Cardiac muscle cell (in vitro differentiated cells and primary cell): ENCODE data around the gene TMEM44. TPM values are rescaled to one million over a fixed set of nuclear protein-coding genes. Genes with fewer than 3 reads are reported as not detected.

Experiments used
- DNase-seq, 2 donors: peaks; one replicate each; pipeline versions ENCODE4 v3.0.0 to v3.0.0-alpha.2; 2010 to 2017; ENCODE audit warnings: low read depth in 1 of 2, low spot score in 1 of 2
- H3K27ac ChIP-seq: fragments of 200-600 bp; sonication (generic); 2 replicates; pipeline ENCODE4 v1.5.1; 2016
- H3K27me3 ChIP-seq: fragments of 200-600 bp; sonication (generic); 2 replicates; pipeline ENCODE4 v1.6.0; 2016; ENCODE audit warnings: control low read depth
- H3K36me3 ChIP-seq: fragments of 200-600 bp; sonication (generic); 2 replicates; pipeline ENCODE4 v1.5.1; 2016; ENCODE audit warnings: control low read depth
- H3K4me1 ChIP-seq: fragments of 200-600 bp; sonication (generic); 2 replicates; pipeline ENCODE4 v1.8.1; 2017; ENCODE audit warnings: low read depth, mild to moderate bottlenecking, mixed run types
- H3K4me3 ChIP-seq: fragments of 200-600 bp; sonication (generic); 2 replicates; pipeline ENCODE4 v1.5.1; 2016; ENCODE audit warnings: mild to moderate bottlenecking
- H3K9me3 ChIP-seq: fragments of 200-600 bp; sonication (generic); 2 replicates; pipeline ENCODE4 v1.5.1; 2017; ENCODE audit warnings: low read depth, mild to moderate bottlenecking, control low read depth
- polyA plus RNA-seq: library from polyadenylated mRNA; unstranded; fragments of >200 nt; fragmentation: Nextera tagmentation; extraction: Ambion mirVana; gene quantifications from 2 replicates; pipeline ENCODE4 v1.2.1, GENCODE V29; 2016
- total RNA-seq: library from RNA; depleted of rRNA; stranded (reverse); fragments of >200 nt; gene quantifications from 2 replicates; pipeline ENCODE4 v1.2.3, GENCODE V29; 2016
- TF ChIP-seq, protein P1 (sequence below): IDR thresholded peaks from 2 replicates; pipeline ENCODE4 v1.5.1; 2012; ENCODE audit warnings: low read depth, mild to moderate bottlenecking, low read length

The TMEM44 gene
- total and polyA plus RNA-seq, 2 experiments from 2014 or later, result 16.2 to 19.2 TPM

DNA sequence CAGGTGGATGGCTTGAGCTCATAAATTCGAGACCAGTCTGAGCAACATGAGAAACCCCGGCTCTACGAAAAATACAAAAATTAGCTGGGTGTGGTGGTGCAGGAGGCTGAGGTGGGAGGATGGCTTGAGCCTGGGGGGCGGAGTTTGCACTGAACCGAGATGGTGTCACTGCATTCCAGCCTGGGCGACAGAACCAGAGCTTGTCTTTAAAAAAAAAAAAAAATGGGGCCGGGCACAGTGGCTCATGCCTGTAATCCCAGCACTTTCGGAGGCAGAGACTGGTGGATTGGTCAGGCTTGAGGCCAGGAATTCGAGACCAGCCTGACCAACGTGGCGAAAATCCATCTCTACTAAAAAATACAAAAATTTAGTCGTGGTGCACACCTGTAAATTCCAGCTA, 64.0 kb downstream of the TMEM44 start:
- Histone ChIP-seq H3K36me3 (no peaks in the 10 kb centered on the region), H3K9me3 (no peaks in the 10 kb centered on the region), H3K27ac (no peak overlapping the region), H3K4me3 (no peak overlapping the region), H3K27me3 (no peaks in the 10 kb centered on the region), H3K4me1 (peaks cover 25% of the 10 kb centered on the region)
- no peak for DNase-seq
- TF ChIP-seq, protein P1, sequence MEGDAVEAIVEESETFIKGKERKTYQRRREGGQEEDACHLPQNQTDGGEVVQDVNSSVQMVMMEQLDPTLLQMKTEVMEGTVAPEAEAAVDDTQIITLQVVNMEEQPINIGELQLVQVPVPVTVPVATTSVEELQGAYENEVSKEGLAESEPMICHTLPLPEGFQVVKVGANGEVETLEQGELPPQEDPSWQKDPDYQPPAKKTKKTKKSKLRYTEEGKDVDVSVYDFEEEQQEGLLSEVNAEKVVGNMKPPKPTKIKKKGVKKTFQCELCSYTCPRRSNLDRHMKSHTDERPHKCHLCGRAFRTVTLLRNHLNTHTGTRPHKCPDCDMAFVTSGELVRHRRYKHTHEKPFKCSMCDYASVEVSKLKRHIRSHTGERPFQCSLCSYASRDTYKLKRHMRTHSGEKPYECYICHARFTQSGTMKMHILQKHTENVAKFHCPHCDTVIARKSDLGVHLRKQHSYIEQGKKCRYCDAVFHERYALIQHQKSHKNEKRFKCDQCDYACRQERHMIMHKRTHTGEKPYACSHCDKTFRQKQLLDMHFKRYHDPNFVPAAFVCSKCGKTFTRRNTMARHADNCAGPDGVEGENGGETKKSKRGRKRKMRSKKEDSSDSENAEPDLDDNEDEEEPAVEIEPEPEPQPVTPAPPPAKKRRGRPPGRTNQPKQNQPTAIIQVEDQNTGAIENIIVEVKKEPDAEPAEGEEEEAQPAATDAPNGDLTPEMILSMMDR, result no peak

DNA sequence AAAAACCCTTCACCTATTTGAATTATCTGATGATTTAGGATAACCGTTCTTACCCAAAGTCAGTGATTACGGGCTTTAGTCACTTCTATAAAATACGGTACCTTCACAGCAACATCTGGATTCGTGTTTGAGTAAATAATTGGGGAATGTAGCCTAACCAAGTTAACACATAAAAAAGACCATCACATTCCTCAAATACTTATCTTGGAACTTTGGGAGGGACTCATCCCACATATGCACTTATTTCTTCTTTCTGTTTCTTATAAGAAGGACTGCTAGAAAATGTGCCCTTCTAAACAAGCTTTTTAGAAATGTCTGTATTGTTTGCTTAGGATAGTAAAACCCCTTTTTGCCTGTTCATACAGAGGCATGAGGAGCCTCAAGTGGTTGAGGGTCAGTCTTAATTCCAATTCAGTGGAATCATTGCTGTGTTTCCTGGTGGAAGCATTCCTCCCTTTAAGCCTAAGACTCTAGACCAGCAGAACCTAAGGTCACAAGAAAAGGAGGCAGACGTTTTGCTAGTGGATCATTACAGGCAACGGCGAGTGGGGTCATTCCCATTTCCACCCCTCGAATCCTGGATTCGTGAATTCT, 67.5 kb downstream of the TMEM44 start:
- TF ChIP-seq, protein P1, result no peak
- H3K36me3 ChIP-seq, result no peaks in the 10 kb centered on the region
- H3K27ac ChIP-seq, result no peak overlapping the region
- no peaks in the 10 kb centered on the region for H3K27me3 ChIP-seq
- no peak overlapping the region for H3K4me3 ChIP-seq
- no peaks in the 10 kb centered on the region for H3K9me3 ChIP-seq
- DNase-seq, result peak in 1 of 2 donors; percentile 74
- peaks cover 11% of the 10 kb centered on the region for H3K4me1 ChIP-seq

DNA sequence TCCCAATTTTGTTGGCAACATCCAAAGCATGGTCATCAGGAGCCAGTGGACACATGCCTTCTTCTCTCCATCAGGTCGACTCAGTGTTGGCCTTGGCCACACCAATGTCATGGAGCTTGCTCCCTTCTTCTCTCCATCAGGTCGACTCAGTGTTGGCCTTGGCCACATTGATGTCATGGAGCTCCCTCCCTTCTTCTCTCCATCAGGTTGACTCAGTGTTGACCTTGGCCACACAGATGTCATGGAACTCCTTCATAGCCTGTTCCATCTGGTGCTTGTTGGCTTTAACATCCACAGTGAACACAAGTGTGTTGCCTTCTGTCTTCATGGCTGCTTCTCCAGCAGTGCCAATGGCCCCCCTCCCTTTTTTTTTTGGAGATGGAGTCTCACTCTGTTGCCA, 70.2 kb downstream of the TMEM44 start:
- Histone ChIP-seq H3K36me3 (no peaks in the 10 kb centered on the region), H3K27ac (no peak overlapping the region), H3K4me3 (no peak overlapping the region), H3K9me3 (no peaks in the 10 kb centered on the region), H3K27me3 (no peaks in the 10 kb centered on the region), H3K4me1 (peaks cover 11% of the 10 kb centered on the region)
- no peak for DNase-seq
- TF ChIP-seq, protein P1, result no peak

DNA sequence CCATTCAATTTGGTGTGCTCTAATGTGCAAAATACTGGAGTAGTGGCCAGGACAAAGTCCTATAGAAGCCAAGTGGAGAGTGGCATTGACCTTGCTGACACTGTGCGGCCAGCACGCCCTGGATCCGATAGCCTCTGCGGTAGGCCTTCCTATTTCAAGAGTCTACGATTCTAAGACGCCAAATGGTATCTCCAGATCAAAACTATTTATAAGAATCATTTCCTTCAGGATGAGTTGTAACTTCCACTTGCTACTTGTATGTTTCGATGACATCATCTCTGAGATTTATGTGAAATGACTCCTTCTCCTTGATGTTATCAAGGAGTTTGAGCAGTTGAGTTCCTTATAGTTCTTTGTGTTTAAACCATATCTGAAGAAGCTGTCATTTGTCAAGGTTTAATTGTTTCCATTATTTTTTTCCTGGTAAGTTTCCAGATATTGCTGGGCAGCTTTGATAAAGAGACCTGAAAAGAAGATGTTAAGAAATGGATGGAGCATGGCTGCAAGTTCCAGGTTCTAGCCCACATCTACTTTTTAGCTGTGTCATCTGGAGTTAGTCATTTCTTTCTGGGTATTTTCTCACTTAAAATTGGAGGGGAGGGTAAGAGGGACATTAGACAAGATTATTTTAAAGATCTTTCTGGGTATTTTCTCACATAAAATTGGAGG, 71.8 kb downstream of the TMEM44 start:
- TF ChIP-seq, protein P1, result no peak
- Histone ChIP-seq H3K36me3 (no peaks in the 10 kb centered on the region), H3K4me3 (no peak overlapping the region), H3K4me1 (peaks cover 19% of the 10 kb centered on the region), H3K27ac (no peak overlapping the region), H3K27me3 (no peaks in the 10 kb centered on the region), H3K9me3 (no peaks in the 10 kb centered on the region)
- DNase-seq, result peak in 1 of 2 donors; percentile 77

DNA sequence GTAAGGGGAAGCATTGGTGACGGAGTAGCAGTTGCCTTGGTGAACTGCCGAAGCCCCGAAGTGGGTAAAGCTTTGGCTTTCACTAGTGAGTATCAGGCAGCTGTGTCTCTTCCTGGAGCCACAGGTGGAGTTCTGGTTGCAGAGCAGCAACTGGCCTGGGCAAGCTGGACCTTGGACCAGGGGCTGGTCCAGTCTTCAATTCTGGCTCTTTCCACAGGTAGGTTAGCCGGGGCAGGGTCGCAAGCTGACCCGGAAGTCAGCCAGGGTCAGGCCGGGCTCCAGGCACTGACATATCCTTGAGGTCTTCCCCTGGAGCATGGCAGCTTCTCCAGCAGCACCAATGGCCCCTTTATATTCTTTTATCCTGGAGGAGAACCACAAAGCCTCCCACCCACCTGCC, 73.2 kb downstream of the TMEM44 start:
- no peaks in the 10 kb centered on the region for H3K36me3 ChIP-seq
- no peak for DNase-seq
- TF ChIP-seq, protein P1, result no peak
- H3K27me3 ChIP-seq, result no peaks in the 10 kb centered on the region
- H3K27ac ChIP-seq, result no peak overlapping the region
- peaks cover 28% of the 10 kb centered on the region for H3K4me1 ChIP-seq
- no peak overlapping the region for H3K4me3 ChIP-seq
- H3K9me3 ChIP-seq, result no peaks in the 10 kb centered on the region
